Stimulated activated CD4-positive, alpha-beta T cell treated with anti-CD3 and anti-CD28 coated beads, Interleukin-1b, Interleukin-23, amount 100 ng/mL, for 24 hours (primary cell): ENCODE measurements around the gene WDR35.
"Not testable (repeated sequence)": the region's sequence is repeated elsewhere in the genome, so short reads cannot be mapped to it uniquely, and the experiment has no call there.

Source experiments
- DNase-seq, 4 experiments: peaks; one replicate each; pipeline ENCODE4 v3.0.0-alpha.2; 2020; ENCODE audit warnings: low read depth in 4 of 4, low spot score in 1 of 4

WDR35 gene

GRCh38 chr2:19895535-19895934, 94.4 kb downstream of the WDR35 start:
- no peak for DNase-seq

GRCh38 chr2:19894134-19894792, 95.6 kb downstream of the WDR35 start:
- DNase-seq: no peak

GRCh38 chr2:19893520-19894133, 96.3 kb downstream of the WDR35 start:
- no peak for DNase-seq

- not testable (repeated sequence) for DNase-seq
Measured at GRCh38 chr2:19891971-19892370, 97.9 kb downstream of the WDR35 start.

GRCh38 chr2:19890104-19890503, 99.8 kb downstream of the WDR35 start:
- DNase-seq: no peak

GRCh38 chr2:19888831-19889230, 101.1 kb downstream of the WDR35 start:
- DNase-seq: no peak

- no peak for DNase-seq
Measured at GRCh38 chr2:19887510-19887909, 102.4 kb downstream of the WDR35 start.

- no peak for DNase-seq
Measured at GRCh38 chr2:19886261-19886660, 103.6 kb downstream of the WDR35 start.

GRCh38 chr2:19885791-19886190, 104.1 kb downstream of the WDR35 start:
- no peak for DNase-seq

- DNase-seq: no peak
Measured at GRCh38 chr2:19883971-19884720, 105.8 kb downstream of the WDR35 start.

GRCh38 chr2:19883486-19883885, 106.4 kb downstream of the WDR35 start:
- no peak for DNase-seq

GRCh38 chr2:19882286-19882685, 107.6 kb downstream of the WDR35 start:
- DNase-seq: no peak

GRCh38 chr2:19881908-19882265, 108.0 kb downstream of the WDR35 start:
- DNase-seq: no peak

- no peak for DNase-seq
Measured at GRCh38 chr2:19881221-19881907, 108.5 kb downstream of the WDR35 start.

GRCh38 chr2:19880191-19880590, 109.7 kb downstream of the WDR35 start:
- DNase-seq: not testable (repeated sequence)

- DNase-seq: no peak
Measured at GRCh38 chr2:19879120-19879519, 110.8 kb downstream of the WDR35 start.

- DNase-seq: no peak
Measured at GRCh38 chr2:19878268-19879046, 111.4 kb downstream of the WDR35 start.

- DNase-seq: no peak
Measured at GRCh38 chr2:19876751-19877150, 113.2 kb downstream of the WDR35 start.

GRCh38 chr2:19875280-19875679, 114.6 kb downstream of the WDR35 start:
- DNase-seq: no peak

GRCh38 chr2:19874726-19875125, 115.2 kb downstream of the WDR35 start:
- DNase-seq: no peak

GRCh38 chr2:19873014-19873413, 116.9 kb downstream of the WDR35 start:
- no peak for DNase-seq
